ENCODE results near the gene KRT10.

Gene KRT10

GRCh38 chr17:40850293-40850972 lies 28.0 kb upstream of the KRT10 start:
- Histone ChIP-seq H3K9ac (ENCODE audit: low read length) (no peak overlapping the region), H3K27ac (ENCODE audit: low read length) (no peak overlapping the region), H3K27me3 (ENCODE audit: control insufficient read depth, insufficient read depth, low read length) (no peaks in the 10 kb centered on the region), H3K9me3 (ENCODE audit: control insufficient read depth, low read depth, low read length) (no peaks in the 10 kb centered on the region), H3K4me1 (ENCODE audit: control insufficient read depth, low read depth, low read length) (peaks cover 12% of the 10 kb centered on the region), H3K36me3 (ENCODE audit: control insufficient read depth, low read depth, low read length) (no peaks in the 10 kb centered on the region), H3K4me3 (ENCODE audit: low read length) (no peak overlapping the region)

- no peaks in the 10 kb centered on the region for H3K9me3 ChIP-seq (ENCODE audit: control insufficient read depth, low read depth, low read length)
- no peak overlapping the region for H3K9ac ChIP-seq (ENCODE audit: low read length)
- H3K36me3 ChIP-seq (ENCODE audit: control insufficient read depth, low read depth, low read length): no peaks in the 10 kb centered on the region
- no peak overlapping the region for H3K27ac ChIP-seq (ENCODE audit: low read length)
- H3K4me1 ChIP-seq (ENCODE audit: control insufficient read depth, low read depth, low read length): peaks cover 12% of the 10 kb centered on the region
- H3K4me3 ChIP-seq (ENCODE audit: low read length): no peak overlapping the region
- no peaks in the 10 kb centered on the region for H3K27me3 ChIP-seq (ENCODE audit: control insufficient read depth, insufficient read depth, low read length)
Observed at GRCh38 chr17:40849723-40850122, 27.3 kb upstream of the KRT10 start.

- H3K4me1 ChIP-seq (ENCODE audit: control insufficient read depth, low read depth, low read length): peaks cover 12% of the 10 kb centered on the region
- no peaks in the 10 kb centered on the region for H3K36me3 ChIP-seq (ENCODE audit: control insufficient read depth, low read depth, low read length)
- H3K9ac ChIP-seq (ENCODE audit: low read length): no peak overlapping the region
- H3K9me3 ChIP-seq (ENCODE audit: control insufficient read depth, low read depth, low read length): no peaks in the 10 kb centered on the region
- H3K27ac ChIP-seq (ENCODE audit: low read length): no peak overlapping the region
- no peaks in the 10 kb centered on the region for H3K27me3 ChIP-seq (ENCODE audit: control insufficient read depth, insufficient read depth, low read length)
- no peak overlapping the region for H3K4me3 ChIP-seq (ENCODE audit: low read length)
Observed at GRCh38 chr17:40848583-40849235, 26.3 kb upstream of the KRT10 start.

- H3K9me3 ChIP-seq (ENCODE audit: control insufficient read depth, low read depth, low read length): no peaks in the 10 kb centered on the region
- H3K27me3 ChIP-seq (ENCODE audit: control insufficient read depth, insufficient read depth, low read length): no peaks in the 10 kb centered on the region
- no peaks in the 10 kb centered on the region for H3K4me1 ChIP-seq (ENCODE audit: control insufficient read depth, low read depth, low read length)
- no peak overlapping the region for H3K9ac ChIP-seq (ENCODE audit: low read length)
- H3K36me3 ChIP-seq (ENCODE audit: control insufficient read depth, low read depth, low read length): no peaks in the 10 kb centered on the region
- H3K27ac ChIP-seq (ENCODE audit: low read length): no peak overlapping the region
- no peak overlapping the region for H3K4me3 ChIP-seq (ENCODE audit: low read length)
Observed at GRCh38 chr17:40846515-40847144, 24.2 kb upstream of the KRT10 start.

- no peak overlapping the region for H3K27ac ChIP-seq (ENCODE audit: low read length)
Observed at GRCh38 chr17:40844671-40845107, 22.3 kb upstream of the KRT10 start.

GRCh38 chr17:40843242-40843641 lies 20.8 kb upstream of the KRT10 start:
- no peak overlapping the region for H3K9ac ChIP-seq (ENCODE audit: low read length)
- H3K4me1 ChIP-seq (ENCODE audit: control insufficient read depth, low read depth, low read length): no peaks in the 10 kb centered on the region
- H3K27me3 ChIP-seq (ENCODE audit: control insufficient read depth, insufficient read depth, low read length): no peaks in the 10 kb centered on the region
- H3K27ac ChIP-seq (ENCODE audit: low read length): no peak overlapping the region
- no peaks in the 10 kb centered on the region for H3K9me3 ChIP-seq (ENCODE audit: control insufficient read depth, low read depth, low read length)
- H3K4me3 ChIP-seq (ENCODE audit: low read length): no peak overlapping the region
- no peaks in the 10 kb centered on the region for H3K36me3 ChIP-seq (ENCODE audit: control insufficient read depth, low read depth, low read length)

More at GRCh38 chr17:40844671-40845107, 22.3 kb upstream of the KRT10 start:
- H3K4me3 ChIP-seq (ENCODE audit: low read length): no peak overlapping the region
- H3K4me1 ChIP-seq (ENCODE audit: control insufficient read depth, low read depth, low read length): no peaks in the 10 kb centered on the region
- H3K9ac ChIP-seq (ENCODE audit: low read length): no peak overlapping the region
- H3K9me3 ChIP-seq (ENCODE audit: control insufficient read depth, low read depth, low read length): no peaks in the 10 kb centered on the region
- H3K36me3 ChIP-seq (ENCODE audit: control insufficient read depth, low read depth, low read length): no peaks in the 10 kb centered on the region
- H3K27me3 ChIP-seq (ENCODE audit: control insufficient read depth, insufficient read depth, low read length): no peaks in the 10 kb centered on the region

GRCh38 chr17:40841246-40841645 lies 18.8 kb upstream of the KRT10 start:
- H3K27me3 ChIP-seq (ENCODE audit: control insufficient read depth, insufficient read depth, low read length): no peaks in the 10 kb centered on the region
- H3K9ac ChIP-seq (ENCODE audit: low read length): no peak overlapping the region
- no peaks in the 10 kb centered on the region for H3K4me1 ChIP-seq (ENCODE audit: control insufficient read depth, low read depth, low read length)
- H3K4me3 ChIP-seq (ENCODE audit: low read length): no peak overlapping the region
- no peaks in the 10 kb centered on the region for H3K36me3 ChIP-seq (ENCODE audit: control insufficient read depth, low read depth, low read length)
- H3K9me3 ChIP-seq (ENCODE audit: control insufficient read depth, low read depth, low read length): no peaks in the 10 kb centered on the region
- no peak overlapping the region for H3K27ac ChIP-seq (ENCODE audit: low read length)

- H3K9ac ChIP-seq (ENCODE audit: low read length): no peak overlapping the region
Observed at GRCh38 chr17:40839194-40839593, 16.8 kb upstream of the KRT10 start.

GRCh38 chr17:40836020-40836419 lies 13.6 kb upstream of the KRT10 start:
- no peak overlapping the region for H3K9ac ChIP-seq (ENCODE audit: low read length)
- no peaks in the 10 kb centered on the region for H3K4me1 ChIP-seq (ENCODE audit: control insufficient read depth, low read depth, low read length)
- H3K27ac ChIP-seq (ENCODE audit: low read length): no peak overlapping the region
- H3K36me3 ChIP-seq (ENCODE audit: control insufficient read depth, low read depth, low read length): no peaks in the 10 kb centered on the region
- no peak overlapping the region for H3K4me3 ChIP-seq (ENCODE audit: low read length)
- peaks cover 43% of the 10 kb centered on the region for H3K27me3 ChIP-seq (ENCODE audit: control insufficient read depth, insufficient read depth, low read length)
- H3K9me3 ChIP-seq (ENCODE audit: control insufficient read depth, low read depth, low read length): no peaks in the 10 kb centered on the region

More at GRCh38 chr17:40839194-40839593, 16.8 kb upstream of the KRT10 start:
- no peak overlapping the region for H3K4me3 ChIP-seq (ENCODE audit: low read length)
- H3K9me3 ChIP-seq (ENCODE audit: control insufficient read depth, low read depth, low read length): no peaks in the 10 kb centered on the region
- no peak overlapping the region for H3K27ac ChIP-seq (ENCODE audit: low read length)
- H3K36me3 ChIP-seq (ENCODE audit: control insufficient read depth, low read depth, low read length): no peaks in the 10 kb centered on the region
- H3K27me3 ChIP-seq (ENCODE audit: control insufficient read depth, insufficient read depth, low read length): peaks cover 11% of the 10 kb centered on the region
- no peaks in the 10 kb centered on the region for H3K4me1 ChIP-seq (ENCODE audit: control insufficient read depth, low read depth, low read length)

GRCh38 chr17:40833882-40834281 lies 11.5 kb upstream of the KRT10 start:
- no peak overlapping the region for H3K9ac ChIP-seq (ENCODE audit: low read length)
- H3K27me3 ChIP-seq (ENCODE audit: control insufficient read depth, insufficient read depth, low read length): peaks cover 47% of the 10 kb centered on the region

GRCh38 chr17:40832840-40833239 lies 10.4 kb upstream of the KRT10 start:
- Histone ChIP-seq H3K27ac (ENCODE audit: low read length) (no peak overlapping the region), H3K9ac (ENCODE audit: low read length) (no peak overlapping the region), H3K9me3 (ENCODE audit: control insufficient read depth, low read depth, low read length) (no peaks in the 10 kb centered on the region), H3K27me3 (ENCODE audit: control insufficient read depth, insufficient read depth, low read length) (peaks cover 53% of the 10 kb centered on the region), H3K4me3 (ENCODE audit: low read length) (no peak overlapping the region), H3K36me3 (ENCODE audit: control insufficient read depth, low read depth, low read length) (no peaks in the 10 kb centered on the region), H3K4me1 (ENCODE audit: control insufficient read depth, low read depth, low read length) (no peaks in the 10 kb centered on the region)

More at GRCh38 chr17:40833882-40834281, 11.5 kb upstream of the KRT10 start:
- Histone ChIP-seq H3K36me3 (ENCODE audit: control insufficient read depth, low read depth, low read length) (no peaks in the 10 kb centered on the region), H3K27ac (ENCODE audit: low read length) (no peak overlapping the region), H3K9me3 (ENCODE audit: control insufficient read depth, low read depth, low read length) (no peaks in the 10 kb centered on the region), H3K4me1 (ENCODE audit: control insufficient read depth, low read depth, low read length) (no peaks in the 10 kb centered on the region), H3K4me3 (ENCODE audit: low read length) (no peak overlapping the region)
